Kidney (tissue), 14 donors: ENCODE results near the gene INSYN2B. TPM values are rescaled to one million over a fixed set of nuclear protein-coding genes. Genes with fewer than 3 reads are reported as not detected.

ENCODE experiments used
- DNase-seq, 5 donors: peaks; one replicate each; pipeline ENCODE4 v3.0.0-alpha.2; 2013 to 2020
- FAIRE-seq: peaks from 2 replicates; lab custom pipeline; 2012; peaks lifted over from hg19 to GRCh38; lab: Jason Lieb, UNC
- H3K27ac ChIP-seq, 2 donors: one replicate each; pipeline ENCODE4 v1.7.0; 2013; ENCODE audit warnings: low read depth in 2 of 2, low read length in 2 of 2, inconsistent platforms in 1 of 2
- H3K27me3 ChIP-seq: one replicate; pipeline ENCODE4 v1.7.1; 2013; ENCODE audit warnings: low read length, inconsistent platforms; ENCODE audit not compliant: control insufficient read depth, insufficient read depth
- H3K36me3 ChIP-seq, 3 donors: one replicate each; pipeline versions ENCODE4 v1.7.0 to v1.7.1; 2013; ENCODE audit warnings: low read length in 3 of 3, control low read depth in 1 of 3, inconsistent platforms in 1 of 3; ENCODE audit not compliant: insufficient read depth in 3 of 3, control insufficient read depth in 2 of 3
- H3K4me1 ChIP-seq, 3 donors: one replicate each; pipeline versions ENCODE4 v1.7.0 to v1.7.1; 2013; ENCODE audit warnings: low read length in 3 of 3, inconsistent platforms in 1 of 3, low read depth in 1 of 3; ENCODE audit not compliant: control insufficient read depth in 2 of 3, insufficient read depth in 2 of 3
- H3K4me3 ChIP-seq, 3 donors: one replicate each; pipeline versions ENCODE4 v1.7.0 to v1.8.1; 2013; ENCODE audit warnings: low read length in 3 of 3, control low read depth in 1 of 3, inconsistent platforms in 1 of 3
- H3K9ac ChIP-seq, 3 donors: one replicate each; pipeline versions ENCODE4 v1.7.0 to v1.7.1; 2013; ENCODE audit warnings: low read length in 3 of 3, control low read depth in 1 of 3, inconsistent platforms in 1 of 3
- H3K9me3 ChIP-seq, 3 donors: one replicate each; pipeline versions ENCODE4 v1.7.0 to v1.7.1; 2013; ENCODE audit warnings: low read length in 3 of 3, control low read depth in 1 of 3, inconsistent platforms in 1 of 3; ENCODE audit not compliant: control insufficient read depth in 2 of 3, insufficient read depth in 1 of 3
- CTCF ChIP-seq: IDR thresholded peaks from 3 replicates; pipeline ENCODE4 v1.5.1; 2012; ENCODE audit warnings: mild to moderate bottlenecking, moderate library complexity, borderline replicate concordance; ENCODE audit not compliant: insufficient read depth; ENCODE audit errors: extremely low read depth
- intact Hi-C: fragments of 100-400 bp; cut with DNase I; formaldehyde crosslinking; loops from one replicate; pipeline ENCODE4 v1.11.1; 2022
- polyA plus RNA-seq: library from polyadenylated mRNA; stranded (reverse); fragments of 350-450 nt; fragmentation: Illumina TruSeq; extraction: RNeasy Lipid Tissue Mini Kit (QIAGEN cat#74804); gene quantifications from one replicate; pipeline ENCODE4 v1.2.3, GENCODE V29; 2014; ENCODE audit warnings: low read depth, low replicate concordance; ENCODE audit not compliant: insufficient read depth
- total RNA-seq: library from RNA; stranded (reverse); fragmentation: NEBNext Ultra II Directional; extraction: Animal tissue kit (Norgen Biotek cat#: 25700); gene quantifications from one replicate; pipeline ENCODE4 v1.2.1, GENCODE V29; 2021
- donor health status: control.
- donor health status: control.
- donor health status: control.
- donor health status: control.
- donor health status: control.
- donor health status: DM: yes; HTN: yes; CAD: no.
- donor health status: Normal renal cell carcinoma (clear cell type).

INSYN2B gene
- total and polyA plus RNA-seq, 2 donors from 2014 or later = 0.28 TPM; not detected in 1

- Histone ChIP-seq H3K27ac (no peak overlapping the region), H3K9ac (no peak overlapping the region), H3K4me3 (no peak overlapping the region), H3K9me3 (no peaks in the 10 kb centered on the region), H3K4me1 (no peaks in the 10 kb centered on the region), H3K27me3 (no peaks in the 10 kb centered on the region), H3K36me3 (no peaks in the 10 kb centered on the region)
- no peak for FAIRE-seq
- DNase-seq = no peak
- intact Hi-C loops = no loop called here
- TF ChIP-seq CTCF = no peak
These were observed 37.3 kb downstream of the INSYN2B start for GRCh38 chr5:169943026-169943425.

- H3K27ac ChIP-seq = no peak overlapping the region
- H3K27me3 ChIP-seq = no peaks in the 10 kb centered on the region
- FAIRE-seq (no peak), DNase-seq (no peak)
- no peaks in the 10 kb centered on the region for H3K9me3 ChIP-seq
- no peaks in the 10 kb centered on the region for H3K36me3 ChIP-seq
- no peak overlapping the region for H3K9ac ChIP-seq
- H3K4me3 ChIP-seq = no peak overlapping the region
- intact Hi-C loops = no loop called here
- no peaks in the 10 kb centered on the region for H3K4me1 ChIP-seq
- no peak for TF ChIP-seq CTCF
These were observed 38.1 kb downstream of the INSYN2B start for GRCh38 chr5:169942181-169942580.

GRCh38 chr5:169941542-169941941 is 38.8 kb downstream of the INSYN2B start:
- Histone ChIP-seq H3K4me3 (no peak overlapping the region), H3K9ac (no peak overlapping the region), H3K27me3 (no peaks in the 10 kb centered on the region), H3K9me3 (no peaks in the 10 kb centered on the region), H3K4me1 (no peaks in the 10 kb centered on the region), H3K27ac (no peak overlapping the region), H3K36me3 (no peaks in the 10 kb centered on the region)
- DNase-seq (no peak), FAIRE-seq (no peak)
- TF ChIP-seq CTCF = no peak
- intact Hi-C loops = no loop called here

GRCh38 chr5:169939731-169940130 is 40.6 kb downstream of the INSYN2B start:
- intact Hi-C loops = no loop called here
- FAIRE-seq = no peak
- H3K9me3 ChIP-seq = no peaks in the 10 kb centered on the region

More at GRCh38 chr5:169939731-169940130, 40.6 kb downstream of the INSYN2B start:
- no peak overlapping the region for H3K4me3 ChIP-seq
- DNase-seq = peak in 2 of 5 donors; percentile 16 to 24
- no peaks in the 10 kb centered on the region for H3K36me3 ChIP-seq
- no peak overlapping the region for H3K9ac ChIP-seq
- no peaks in the 10 kb centered on the region for H3K27me3 ChIP-seq
- H3K27ac ChIP-seq = peak overlapping the region in 1 of 2 donors; percentile 22
- no peak for TF ChIP-seq CTCF
- no peaks in the 10 kb centered on the region for H3K4me1 ChIP-seq
